Ovary (tissue), 9 donors: ENCODE data around the gene AGPAT1. TPM values are rescaled to one million over a fixed set of nuclear protein-coding genes. Genes with fewer than 3 reads are reported as not detected.

Experiments
- DNase-seq, 5 donors: peaks; one replicate each; pipeline ENCODE4 v3.0.0-alpha.2; 2019 to 2020
- H3K27ac ChIP-seq, 2 donors: fragments of 200-600 bp; one replicate each; pipeline versions ENCODE4 v1.5.1 to v1.8.0; 2019 to 2022
- H3K27me3 ChIP-seq: fragments of 200-600 bp; one replicate; pipeline ENCODE4 v1.8.0; 2022
- H3K36me3 ChIP-seq: fragments of 200-600 bp; sonication (generic); one replicate; pipeline ENCODE4 v1.5.1; 2019
- H3K4me1 ChIP-seq: one replicate; pipeline ENCODE4 v1.8.1; 2013; ENCODE audit warnings: mild to moderate bottlenecking, moderate library complexity; ENCODE audit not compliant: insufficient read depth
- H3K4me3 ChIP-seq: fragments of 200-600 bp; sonication (generic); one replicate; pipeline ENCODE4 v1.5.1; 2017
- H3K9me3 ChIP-seq, 2 donors: fragments of 200-600 bp in 1 of 2; sonication (generic) in 1 of 2; one replicate each; pipeline versions ENCODE4 v1.5.1 to v1.8.1; 2013 to 2019; ENCODE audit warnings: mild to moderate bottlenecking in 1 of 2, moderate library complexity in 1 of 2
- CTCF ChIP-seq, 3 donors: fragments of 450-650 bp in 2 of 3; fragments of 200-600 bp in 1 of 3; IDR thresholded peaks; one replicate each; pipeline versions ENCODE4 v1.5.1 to v1.8.0; 2016 to 2022; ENCODE audit warnings: antibody characterized with exemption in 3 of 3, mild to moderate bottlenecking in 1 of 3
- EP300 ChIP-seq: sonication (generic); formaldehyde crosslinking; IDR thresholded peaks from one replicate; pipeline ENCODE4 v1.6.1; 2017; ENCODE audit warnings: antibody characterized with exemption
- POLR2A ChIP-seq: fragments of 450-650 bp; IDR thresholded peaks from one replicate; pipeline ENCODE4 v1.6.1; 2017; ENCODE audit warnings: antibody characterized with exemption, mild to moderate bottlenecking, moderate library complexity
- WGBS, 3 donors: extraction: QIAGEN DNeasy Blood & Tissue Kit in 1 of 3; methylation state at CpG; one replicate each; pipeline versions ENCODE4 v1.1.5 to v1.1.7; 2013 to 2017; 5-methylcytosine and 5-hydroxymethylcytosine counted together
- intact Hi-C, 4 donors: fragments of 100-400 bp; cut with DNase I; formaldehyde crosslinking; loops; one replicate each; pipeline versions ENCODE4 v1.11.0 to v1.15.1; 2022 to 2023
- polyA plus RNA-seq, 2 donors: library from polyadenylated mRNA; stranded (reverse); fragments of 200-250 nt in 1 of 2; fragments of 350-450 nt in 1 of 2; fragmentation: Illumina TruSeq in 1 of 2; extraction: RNeasy Lipid Tissue Mini Kit (QIAGEN cat#74804) in 1 of 2; gene quantifications; one replicate each; pipeline ENCODE4 v1.2.3, GENCODE V29; 2013 to 2014
- total RNA-seq, 7 donors: library from RNA; depleted of rRNA in 2 of 7; stranded (reverse); fragments of >200 nt in 2 of 7; fragmentation: NEBNext Ultra II Directional in 3 of 7; extraction: Animal tissue kit (Norgen Biotek cat#: 25700) in 3 of 7; gene quantifications; one replicate each; pipeline versions ENCODE4 v1.1.0 to v1.2.4, GENCODE V29; 2016 to 2023
- donor health status: DM: no; HTN: no; CAD: no; lungs with moderate emphysema.
- donor health status: DM: no; HTN: no; CAD: no.
- donor health status: Bipolar disorder and iron deficiency.
- donor health status: DM: yes; HTN: yes; CAD: no.
- donor health status: DM: no; HTN: no; CAD: no.
- donor health status: DM: yes; HTN: yes; CAD: no.

AGPAT1 gene
- total and polyA plus RNA-seq, 9 donors = 29.6 to 82.4 (median 60.6) TPM

- H3K4me1 ChIP-seq = peaks cover 13% of the 10 kb centered on the region
- no peaks in the 10 kb centered on the region for H3K9me3 ChIP-seq
- no peaks in the 10 kb centered on the region for H3K36me3 ChIP-seq
- intact Hi-C loops = no loop called here
- WGBS, 3 donors = 1 to 3% (median 2%) methylated on average over 9 of the region's 9 CpGs
- peak overlapping the region; percentile 56 to 60 for H3K27ac ChIP-seq
- H3K27me3 ChIP-seq = no peaks in the 10 kb centered on the region
- TF ChIP-seq EP300 (no peak), CTCF (IDR thresholded peaks at IDR 0.05) (no peak), POLR2A (no peak)
- peak overlapping the region; percentile 93 for H3K4me3 ChIP-seq
- DNase-seq = no peak
These were observed 48.5 kb downstream of the AGPAT1 start for GRCh38 chr6:32127409-32127716.

- Histone ChIP-seq H3K4me3 (peak overlapping the region; percentile 93), H3K4me1 (peaks cover 13% of the 10 kb centered on the region), H3K27me3 (no peaks in the 10 kb centered on the region), H3K27ac (no peak overlapping the region), H3K9me3 (no peaks in the 10 kb centered on the region), H3K36me3 (no peaks in the 10 kb centered on the region)
- TF ChIP-seq POLR2A (no peak), CTCF (IDR thresholded peaks at IDR 0.05) (no peak), EP300 (no peak)
- intact Hi-C loops = no loop called here
- DNase-seq = no peak
- WGBS, 3 donors = 12 to 34% (median 17%) methylated on average over 8 of the region's 8 CpGs
These were observed 49.0 kb downstream of the AGPAT1 start for GRCh38 chr6:32126880-32127279.

GRCh38 chr6:32123681-32124080 is 52.2 kb downstream of the AGPAT1 start:
- Histone ChIP-seq H3K9me3 (no peaks in the 10 kb centered on the region), H3K36me3 (no peaks in the 10 kb centered on the region), H3K4me3 (no peak overlapping the region), H3K27me3 (no peaks in the 10 kb centered on the region), H3K4me1 (peaks cover 9% of the 10 kb centered on the region), H3K27ac (no peak overlapping the region)
- 76 to 79% (median 78%) methylated on average over 4 of the region's 4 CpGs for WGBS, 3 donors
- DNase-seq = no peak
- no peak for TF ChIP-seq POLR2A
- no peak for TF ChIP-seq CTCF (IDR thresholded peaks at IDR 0.05)
- no peak for TF ChIP-seq EP300
- intact Hi-C loops = no loop called here

GRCh38 chr6:32120573-32121059 is 55.3 kb downstream of the AGPAT1 start:
- H3K4me3 ChIP-seq = no peak overlapping the region
- 91 to 93% (median 91%) methylated on average over 11 to 12 of the region's 12 CpGs for WGBS, 3 donors
- DNase-seq = no peak
- H3K27me3 ChIP-seq = no peaks in the 10 kb centered on the region
- no peak overlapping the region for H3K27ac ChIP-seq
- H3K36me3 ChIP-seq = no peaks in the 10 kb centered on the region
- no peak for TF ChIP-seq CTCF (IDR thresholded peaks at IDR 0.05)
- TF ChIP-seq POLR2A = no peak
- TF ChIP-seq EP300 = no peak
- peaks cover 1% of the 10 kb centered on the region for H3K4me1 ChIP-seq
- intact Hi-C loops = no loop called here
- no peaks in the 10 kb centered on the region for H3K9me3 ChIP-seq
